DLD1 (cell line): ENCODE measurements around the gene NIT1.

Experiments used
- in situ Hi-C: cut with HindIII; loops from 2 replicates; pipeline ENCODE4 v1.10.0; 2017; ENCODE audit warnings: low sequenced_read_pairs

Gene NIT1, protein sequence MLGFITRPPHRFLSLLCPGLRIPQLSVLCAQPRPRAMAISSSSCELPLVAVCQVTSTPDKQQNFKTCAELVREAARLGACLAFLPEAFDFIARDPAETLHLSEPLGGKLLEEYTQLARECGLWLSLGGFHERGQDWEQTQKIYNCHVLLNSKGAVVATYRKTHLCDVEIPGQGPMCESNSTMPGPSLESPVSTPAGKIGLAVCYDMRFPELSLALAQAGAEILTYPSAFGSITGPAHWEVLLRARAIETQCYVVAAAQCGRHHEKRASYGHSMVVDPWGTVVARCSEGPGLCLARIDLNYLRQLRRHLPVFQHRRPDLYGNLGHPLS

DNA sequence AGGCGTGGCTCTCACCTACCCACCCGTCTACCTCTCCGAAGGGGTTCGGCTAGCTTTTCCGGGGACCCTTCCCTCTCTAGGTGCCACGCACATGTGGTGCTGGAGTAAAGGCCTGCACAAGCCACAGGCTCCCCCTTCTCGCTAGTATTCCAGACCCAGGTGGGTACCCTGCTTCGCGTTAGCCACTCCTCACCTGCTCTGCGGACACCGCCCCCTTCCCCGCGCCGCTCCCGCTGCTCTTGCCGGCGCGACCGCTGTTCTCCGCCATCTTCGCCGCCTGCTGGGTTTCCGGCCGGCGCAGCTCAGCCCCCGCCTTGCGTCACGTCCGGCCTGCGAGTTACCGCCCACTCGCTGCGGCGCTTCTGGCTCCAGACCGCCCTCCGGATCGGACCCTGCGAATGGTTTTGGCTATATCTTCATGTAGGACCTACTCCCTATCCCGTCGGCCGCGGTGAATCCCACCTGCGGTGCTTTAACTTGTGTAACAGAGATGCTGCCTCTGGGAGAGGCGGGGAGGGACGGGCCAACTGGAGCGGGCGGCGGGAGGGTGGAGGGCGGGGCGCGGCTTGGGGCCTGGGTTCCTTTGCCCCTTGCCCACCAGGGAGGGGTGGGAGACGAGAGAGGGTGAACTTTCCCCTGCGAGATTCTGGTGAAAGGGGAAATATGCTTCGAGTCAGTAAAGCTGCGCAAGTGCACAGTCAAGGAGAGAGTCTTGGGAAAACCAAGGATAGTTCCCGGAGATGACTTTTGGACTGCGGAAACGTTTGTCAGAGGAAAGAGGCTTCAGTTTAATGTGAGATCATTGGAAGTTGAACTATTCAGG lies at the start of gene NIT1, which contains the start of gene PFDN2:
Gene NIT1 (plus strand): TSS at position 347 of the 823 bp plus-strand sequence. CDS start 72 bp downstream, at position 419.
Gene PFDN2 (minus strand): TSS at position 279 of the 823 bp plus-strand sequence. CDS start 11 bp downstream, at position 268.
- in situ Hi-C loops, result no loop called here

DNA sequence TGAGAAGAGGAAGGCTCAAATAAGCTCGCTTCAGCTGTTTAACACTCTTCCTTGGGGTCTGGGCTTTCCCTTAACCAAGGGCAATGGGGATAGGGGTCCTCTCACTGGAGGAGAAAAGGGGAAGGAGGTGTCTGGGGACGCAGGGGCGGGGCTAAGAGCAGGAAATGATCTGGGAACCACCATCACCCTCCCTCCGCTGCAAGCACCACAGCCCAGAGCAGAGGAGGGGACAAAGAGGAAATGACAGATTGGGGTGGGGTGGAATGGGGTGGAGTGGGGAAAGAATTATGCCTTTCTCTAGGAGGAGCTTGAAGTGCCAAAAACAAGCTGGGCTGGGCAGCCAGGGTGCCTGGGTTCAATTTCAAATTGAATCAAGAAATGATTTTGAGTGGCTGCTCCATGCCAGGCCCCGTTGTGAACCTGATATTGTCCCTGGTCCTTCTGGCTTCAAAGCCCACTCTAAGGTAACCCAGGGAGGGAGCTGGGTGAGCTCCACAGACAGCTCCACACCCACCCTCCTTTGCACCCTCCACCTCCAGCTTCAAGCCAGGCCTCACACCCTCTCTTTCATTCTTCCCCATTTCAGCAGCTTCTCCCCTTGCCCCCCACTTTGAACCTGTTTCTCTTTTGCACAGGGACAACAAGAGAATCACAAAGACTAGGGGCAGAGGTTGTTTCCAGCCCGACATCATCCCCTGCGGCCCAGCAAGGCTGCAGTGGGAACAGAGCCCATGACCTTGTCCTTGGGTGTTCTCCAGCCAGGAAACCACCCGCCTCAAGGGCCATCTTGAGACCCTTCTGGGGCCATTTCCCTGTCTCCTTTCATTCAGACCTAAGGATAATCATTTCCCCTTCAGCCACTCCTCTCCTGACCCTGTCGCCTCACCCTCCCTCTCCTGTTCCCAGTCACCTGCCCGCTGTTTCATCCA lies 49.3 kb upstream of the NIT1 start:
- in situ Hi-C loops, result no loop called here

DNA sequence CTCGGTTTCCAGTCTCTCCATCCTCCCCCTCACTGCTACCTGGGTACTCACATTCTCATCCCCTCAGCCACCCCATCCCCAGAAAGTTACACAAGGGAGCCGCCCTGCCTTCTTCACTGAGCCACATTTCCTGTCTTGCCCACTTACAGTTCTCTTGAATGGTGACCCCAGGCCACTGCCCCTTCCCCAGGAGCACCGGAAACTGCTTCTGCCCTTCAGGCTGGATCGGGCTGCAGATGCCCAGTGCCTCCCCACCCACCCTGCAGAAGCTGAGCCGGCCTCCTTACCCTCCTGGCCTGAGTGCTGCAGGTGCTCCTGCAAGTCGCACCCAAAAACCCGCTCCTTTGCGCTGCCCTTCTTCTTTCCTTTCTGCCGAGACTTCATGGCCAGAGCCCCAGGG lies 48.7 kb upstream of the NIT1 start:
- in situ Hi-C loops, result no loop called here

DNA sequence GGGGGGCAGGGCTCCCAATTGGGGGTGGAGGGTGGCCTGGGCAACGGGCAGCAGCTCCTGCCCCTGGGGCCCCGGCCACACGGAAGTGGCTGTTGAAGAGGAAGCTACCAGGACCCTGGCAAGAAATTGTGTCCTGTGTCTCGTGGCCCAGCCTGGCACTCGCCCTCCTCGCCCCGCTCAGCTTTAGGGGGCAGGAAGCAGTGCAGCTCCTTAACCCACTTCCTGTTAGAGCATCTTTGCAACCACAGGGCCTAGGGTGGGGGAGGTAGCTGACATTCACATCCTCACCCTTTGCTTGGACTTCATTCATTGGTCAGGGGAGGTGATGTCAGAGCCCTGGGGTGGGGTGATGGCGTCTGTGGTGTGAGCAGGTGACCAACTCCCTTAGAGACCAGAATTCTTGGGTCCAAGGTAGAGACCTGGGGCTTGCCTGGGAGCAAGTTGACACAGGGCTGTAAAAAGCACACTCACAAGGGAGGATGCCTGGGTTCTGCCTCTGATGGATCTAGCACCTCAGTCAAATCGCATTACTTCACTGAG lies 48.1 kb upstream of the NIT1 start, which contains the start of gene ARHGAP30:
Gene ARHGAP30 (minus strand): TSS at position 161 of the 540 bp plus-strand sequence. CDS start 267 bp downstream, outside the sequence.
- in situ Hi-C loops, result no loop called here

DNA sequence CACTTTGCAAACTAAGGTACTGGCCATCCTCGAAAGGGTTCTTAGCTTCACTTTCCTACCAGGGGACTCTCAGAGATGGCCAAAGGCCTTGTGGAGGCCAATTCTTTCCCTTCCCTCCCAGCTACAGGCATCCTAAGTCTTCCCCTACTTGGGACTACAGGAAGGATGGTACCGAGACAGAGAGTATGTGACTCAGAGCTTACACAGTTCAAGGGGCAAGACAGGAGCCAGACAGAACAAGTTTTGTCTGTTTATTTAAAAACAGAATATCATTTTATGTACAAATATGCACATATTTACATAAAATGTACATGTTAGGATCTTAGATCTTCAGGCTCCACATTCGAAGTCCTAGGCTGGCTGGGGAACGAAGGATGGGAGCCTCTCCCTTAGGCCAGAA lies 47.1 kb upstream of the NIT1 start:
- in situ Hi-C loops, result no loop called here

DNA sequence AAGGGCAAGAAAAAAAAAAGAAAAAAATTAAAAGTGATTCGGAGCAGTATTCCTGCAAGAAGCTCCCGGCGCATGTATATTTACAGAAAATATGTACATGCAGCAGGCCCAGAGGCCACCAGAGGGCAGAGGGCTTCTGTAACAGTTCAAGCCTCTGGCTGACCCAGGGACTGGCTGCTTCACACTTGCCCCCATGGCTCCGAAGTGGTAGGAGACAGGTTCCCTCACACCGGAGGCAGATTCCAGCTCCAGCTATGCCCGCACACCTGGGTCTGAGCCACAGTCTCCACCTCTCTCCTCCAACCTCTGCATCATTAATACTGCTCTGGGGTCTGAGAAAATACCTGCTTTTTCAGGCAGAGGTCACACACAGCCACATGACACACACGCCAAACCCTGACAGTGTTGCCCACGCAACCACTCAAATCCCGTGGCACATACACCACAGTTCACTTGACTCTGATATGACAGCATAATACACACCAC lies 46.0 kb upstream of the NIT1 start:
- in situ Hi-C loops, result no loop called here

DNA sequence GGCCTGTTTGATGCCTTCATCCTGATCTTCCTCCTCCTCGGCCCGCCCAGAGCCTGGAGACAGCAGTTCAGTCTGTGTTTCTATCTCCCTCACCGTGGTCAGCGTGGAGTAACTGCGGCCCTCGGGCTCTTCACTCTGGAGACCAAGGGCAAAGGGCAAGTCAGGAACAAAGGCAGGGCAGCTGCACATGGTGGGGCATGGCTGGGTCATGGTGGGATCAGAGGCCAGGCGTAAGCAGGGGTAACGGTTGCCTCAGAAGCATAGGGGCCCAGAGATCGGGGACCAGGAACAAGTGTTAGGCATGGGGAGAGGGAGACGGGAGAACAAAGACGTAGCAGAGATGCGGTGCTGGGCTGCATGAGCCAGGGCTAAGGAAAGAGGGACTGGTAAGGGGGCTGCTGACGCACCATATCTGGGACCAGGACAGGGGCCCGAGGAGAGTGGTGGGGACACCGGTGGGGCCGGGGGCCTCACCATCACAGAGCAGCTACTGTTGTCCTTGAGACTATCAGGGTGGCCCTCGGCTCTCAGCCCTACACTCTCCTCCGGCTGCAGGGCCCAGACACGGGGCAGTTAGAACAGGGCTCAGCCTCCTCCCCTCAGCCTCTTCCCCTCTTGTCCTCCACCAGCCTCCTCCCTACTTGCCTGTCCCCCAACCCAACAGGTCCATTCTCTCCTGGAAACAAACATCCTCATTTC lies 45.0 kb upstream of the NIT1 start:
- in situ Hi-C loops, result no loop called here

DNA sequence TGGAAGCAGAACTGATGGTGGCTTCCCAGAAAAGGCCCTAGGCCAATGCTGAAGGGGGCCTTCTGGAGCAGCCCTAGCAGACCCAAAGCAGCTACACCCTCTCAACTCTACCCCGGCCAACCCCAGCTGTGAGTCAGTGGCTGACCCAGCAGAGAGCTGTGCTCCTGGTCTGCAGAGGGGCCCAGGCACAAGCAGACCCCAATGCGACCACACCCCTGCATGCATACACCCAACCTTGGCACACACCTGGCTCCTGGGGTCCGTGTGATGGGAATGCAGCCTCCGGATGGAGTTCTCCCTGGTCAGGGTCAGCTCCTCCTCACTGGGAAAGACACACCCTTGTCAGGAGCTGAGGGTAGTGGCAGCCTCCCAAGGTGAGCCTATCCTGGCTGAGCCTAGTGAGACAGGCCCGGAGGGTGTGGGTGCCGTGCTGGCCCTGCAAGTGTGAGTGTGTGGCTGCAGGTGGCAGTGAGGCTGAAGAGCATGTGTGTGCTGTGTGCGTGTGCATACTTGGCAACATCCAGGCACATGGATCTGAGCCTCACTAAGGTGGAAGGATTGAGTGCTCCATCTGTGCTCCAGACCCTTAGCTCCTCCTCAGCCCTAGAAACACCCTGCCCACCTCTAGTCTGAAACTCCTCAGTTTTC lies 44.3 kb upstream of the NIT1 start:
- in situ Hi-C loops, result no loop called here

DNA sequence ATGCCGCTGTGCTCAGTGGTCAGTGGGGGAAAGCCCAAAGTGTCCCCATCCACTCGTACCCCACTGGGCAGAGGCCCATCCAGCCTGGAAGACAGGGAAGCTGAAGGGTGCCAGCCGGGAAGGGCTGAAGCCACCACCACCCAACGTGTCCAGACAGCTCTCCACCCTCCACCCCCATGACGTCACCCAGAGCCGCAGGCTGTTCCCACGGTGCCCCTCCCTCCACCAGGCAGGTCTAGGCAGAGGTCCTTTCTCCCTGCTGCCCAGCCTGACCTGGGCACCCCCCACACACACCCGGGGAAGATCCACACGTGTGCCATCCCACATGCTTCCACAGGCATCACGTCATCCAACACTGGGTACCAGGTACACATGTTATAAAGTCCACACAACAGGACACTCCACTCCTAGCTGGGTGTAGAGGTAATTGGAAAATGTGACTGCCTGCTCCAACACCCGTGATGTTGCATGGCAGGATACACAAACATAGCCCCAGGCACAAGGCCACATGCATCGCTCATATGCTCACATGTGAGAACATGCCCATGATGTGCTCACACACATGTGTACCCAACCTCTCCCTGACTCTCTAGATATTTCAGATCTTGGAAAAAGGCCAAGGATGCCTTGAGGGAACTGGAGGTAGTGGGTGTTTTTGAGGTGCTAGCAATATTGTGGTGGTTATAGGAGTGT lies 43.1 kb upstream of the NIT1 start:
- in situ Hi-C loops, result no loop called here

DNA sequence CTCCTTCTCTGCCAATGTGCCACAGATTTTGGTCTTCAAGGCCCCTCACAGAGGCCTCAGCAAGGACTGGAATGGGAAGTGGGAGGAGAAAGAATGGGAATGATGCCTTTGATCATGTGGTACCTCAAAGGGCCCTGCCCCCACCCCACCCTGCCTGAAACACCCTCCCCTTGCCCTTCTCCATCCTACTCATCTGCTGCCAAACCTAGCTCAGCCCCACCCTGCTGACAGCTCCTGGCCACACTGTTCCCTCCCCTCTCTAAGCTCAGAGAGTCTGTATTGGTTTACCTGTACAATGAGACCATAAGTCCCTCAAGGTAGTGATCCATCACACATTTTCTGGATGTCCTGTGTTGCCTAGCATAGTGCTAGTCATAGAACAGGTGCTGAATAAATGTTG lies 41.5 kb upstream of the NIT1 start:
- in situ Hi-C loops, result no loop called here

DNA sequence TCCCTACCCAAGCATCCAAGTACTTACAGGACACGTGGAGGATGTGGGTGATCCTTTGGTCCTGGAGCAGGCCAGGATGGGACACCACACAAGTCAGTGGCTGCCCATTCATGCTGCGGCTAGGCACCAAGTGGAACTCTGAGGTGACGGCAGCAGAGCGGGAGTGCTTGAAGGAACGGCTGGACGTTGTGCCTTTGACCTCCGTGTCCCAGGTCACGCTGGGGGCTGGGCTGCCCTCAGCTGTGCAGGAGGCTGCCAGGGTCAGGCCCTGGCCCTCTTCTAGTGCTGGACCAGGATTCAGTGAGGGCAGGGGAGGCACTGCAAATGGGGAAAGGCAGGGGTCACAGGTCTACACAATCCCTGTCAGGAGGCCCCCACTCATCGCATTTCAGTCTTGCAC lies 40.5 kb upstream of the NIT1 start:
- in situ Hi-C loops, result no loop called here

DNA sequence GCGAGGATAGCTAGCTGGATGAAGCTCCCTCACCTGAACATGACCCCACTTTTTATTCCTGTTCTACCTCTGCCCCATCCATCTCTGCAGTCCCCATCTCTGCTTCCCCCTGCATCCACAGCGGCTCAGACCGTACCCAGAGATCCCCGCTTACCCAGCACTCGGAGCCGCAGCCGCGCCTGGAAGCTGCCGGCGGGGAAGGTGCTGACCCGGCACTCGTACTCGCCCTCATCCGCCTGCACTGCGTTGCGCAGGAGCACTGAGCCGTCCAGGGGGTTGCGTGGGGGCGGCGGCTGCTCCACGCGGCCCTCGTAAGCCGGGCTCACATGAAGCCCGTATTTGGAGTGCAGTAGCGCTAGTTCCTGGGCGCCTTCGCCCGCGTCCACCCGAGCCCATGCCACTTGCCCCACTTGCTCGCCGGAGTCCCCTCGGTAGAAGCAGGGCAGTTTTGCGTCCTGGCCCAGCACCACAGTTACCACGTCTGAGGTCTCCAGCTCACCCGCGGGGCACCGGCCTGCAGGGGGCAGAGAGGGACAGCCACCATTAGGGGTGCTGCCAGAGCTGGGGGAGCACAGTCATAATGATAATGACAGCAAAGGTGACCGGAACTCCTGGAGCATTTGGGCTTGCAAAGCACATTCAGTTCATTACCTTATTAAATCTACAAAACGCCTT lies 38.3 kb upstream of the NIT1 start:
- in situ Hi-C loops, result no loop called here

DNA sequence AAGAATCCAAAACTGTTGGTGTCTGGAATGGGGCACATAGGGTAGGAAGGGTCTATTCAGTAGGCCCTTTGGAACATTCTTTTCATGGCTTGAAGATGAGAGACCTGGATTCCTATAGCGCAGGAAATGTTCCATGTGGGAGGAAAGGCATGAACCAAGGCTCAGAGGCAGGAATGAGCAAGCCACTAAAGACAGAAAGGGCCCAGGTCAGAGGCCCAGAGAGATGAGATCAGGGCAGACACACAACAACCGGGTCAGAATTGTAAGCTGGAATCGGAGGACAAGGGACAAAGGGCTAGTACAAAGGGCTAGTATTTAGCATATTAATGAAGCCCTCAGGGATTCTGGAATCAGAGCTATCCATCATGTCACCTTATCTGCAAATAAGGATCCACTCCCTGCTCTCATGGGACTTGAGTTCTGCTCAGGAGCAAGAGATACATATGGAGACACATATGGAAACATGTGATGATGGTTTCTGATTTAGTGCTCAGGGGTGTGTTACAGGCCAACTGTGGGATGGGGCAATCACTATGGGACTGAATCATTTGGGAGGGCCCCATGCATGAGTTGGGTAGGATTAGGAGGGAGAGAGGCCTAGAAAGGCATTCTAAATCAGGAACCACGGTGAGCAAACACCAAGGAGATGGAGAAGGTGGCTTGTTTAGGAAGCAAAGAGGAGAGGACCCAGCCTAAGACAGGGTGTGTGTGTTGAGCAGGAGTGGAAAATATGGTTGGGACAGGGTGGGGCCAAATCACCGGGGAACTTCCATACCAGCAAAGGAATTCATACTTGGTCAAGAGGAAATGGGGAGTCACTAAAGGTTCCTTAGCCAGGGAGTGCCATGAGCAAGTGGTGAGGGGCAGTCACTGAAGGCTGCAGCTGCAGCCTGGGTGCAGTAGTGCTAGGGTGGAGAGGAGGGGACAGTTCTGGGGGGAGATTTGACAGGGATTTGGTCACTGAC lies 37.2 kb upstream of the NIT1 start:
- in situ Hi-C loops, result no loop called here

DNA sequence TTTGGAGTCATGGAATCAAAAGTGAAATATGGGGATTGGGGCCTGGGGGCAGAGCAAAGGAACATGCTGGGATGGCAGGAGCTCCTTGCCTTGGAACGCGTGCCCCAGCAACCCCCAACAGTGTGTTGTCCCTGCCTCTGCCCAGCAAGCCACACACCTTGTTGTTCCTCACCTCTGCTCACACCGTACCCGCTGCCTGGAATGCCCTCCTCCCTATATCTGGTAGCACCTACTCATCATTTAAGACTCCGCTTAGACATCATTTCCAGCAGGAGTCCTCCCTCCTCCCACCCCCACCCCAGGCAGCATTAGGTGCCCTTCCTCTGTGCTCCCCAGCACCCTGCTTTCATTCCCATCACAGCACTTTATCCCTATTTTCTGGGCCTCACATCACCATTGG lies 36.4 kb upstream of the NIT1 start:
- in situ Hi-C loops, result no loop called here

DNA sequence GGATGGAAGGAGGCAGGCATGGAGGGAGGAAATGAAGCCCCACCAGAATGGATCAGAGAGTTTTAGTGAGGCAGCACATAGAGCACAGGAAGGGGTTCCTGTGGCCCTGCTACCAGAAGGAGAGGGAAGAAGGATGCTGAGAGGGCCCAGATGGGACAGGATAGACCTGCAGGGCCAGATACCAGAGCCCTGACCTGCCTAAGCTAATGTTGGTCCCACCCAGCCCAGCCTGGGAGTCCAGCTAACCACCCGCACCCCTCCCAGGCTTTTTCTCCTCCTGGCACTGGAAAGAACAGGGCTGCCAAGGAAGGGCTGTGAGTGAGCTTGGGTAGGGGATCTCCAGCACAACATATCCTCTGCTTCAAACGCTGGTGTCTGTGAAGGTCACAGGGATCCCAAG lies 35.4 kb upstream of the NIT1 start:
- in situ Hi-C loops, result no loop called here

DNA sequence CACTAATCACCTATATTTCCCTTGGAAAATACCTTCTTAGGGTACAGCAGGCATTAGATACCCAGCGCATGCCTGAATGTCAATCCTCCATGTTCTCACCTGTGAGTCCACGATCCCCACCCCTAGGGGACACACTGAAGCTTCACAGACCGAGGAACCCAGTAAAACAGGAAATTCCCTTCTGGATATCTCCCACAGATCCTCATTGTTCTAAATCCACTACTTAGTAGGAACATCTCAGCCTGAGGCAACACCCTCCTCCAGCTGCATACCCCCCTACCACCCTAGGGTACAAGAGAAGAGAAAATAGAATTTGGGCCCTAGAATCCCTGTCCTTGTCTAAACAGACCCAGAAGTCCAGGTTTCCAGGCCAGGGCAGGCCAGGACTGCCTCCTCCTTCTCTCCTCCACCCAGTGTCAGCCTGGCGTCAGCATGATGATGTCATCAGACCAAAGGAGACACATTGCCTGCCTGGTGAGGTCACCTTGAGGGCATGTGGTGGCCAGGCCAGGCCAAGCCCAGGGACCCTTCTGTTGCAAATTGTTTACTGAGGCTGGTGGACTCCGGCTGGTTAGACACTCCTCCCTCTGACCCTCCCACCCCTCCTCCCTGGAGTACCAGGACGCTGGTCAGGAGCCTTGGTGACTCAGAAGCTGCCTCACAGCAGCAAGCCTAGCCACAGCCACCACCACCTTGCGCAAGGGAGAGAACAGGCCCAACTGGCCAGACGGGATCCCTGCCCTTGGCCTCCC lies 34.7 kb upstream of the NIT1 start:
- in situ Hi-C loops, result no loop called here
